Measurements from ENCODE around the gene HTR3A.
A peak's percentile ranks its signal among the peaks of the same experiment; 100 is the strongest.

Gene HTR3A

GRCh38 chr11:114019046-114019445 is 44.1 kb downstream of the HTR3A start:
- DNase-seq (ENCODE audit: low read depth) = no peak

- no peak for DNase-seq (ENCODE audit: low read depth)
Observed at GRCh38 chr11:114019574-114019973, 44.7 kb downstream of the HTR3A start.

DNA sequence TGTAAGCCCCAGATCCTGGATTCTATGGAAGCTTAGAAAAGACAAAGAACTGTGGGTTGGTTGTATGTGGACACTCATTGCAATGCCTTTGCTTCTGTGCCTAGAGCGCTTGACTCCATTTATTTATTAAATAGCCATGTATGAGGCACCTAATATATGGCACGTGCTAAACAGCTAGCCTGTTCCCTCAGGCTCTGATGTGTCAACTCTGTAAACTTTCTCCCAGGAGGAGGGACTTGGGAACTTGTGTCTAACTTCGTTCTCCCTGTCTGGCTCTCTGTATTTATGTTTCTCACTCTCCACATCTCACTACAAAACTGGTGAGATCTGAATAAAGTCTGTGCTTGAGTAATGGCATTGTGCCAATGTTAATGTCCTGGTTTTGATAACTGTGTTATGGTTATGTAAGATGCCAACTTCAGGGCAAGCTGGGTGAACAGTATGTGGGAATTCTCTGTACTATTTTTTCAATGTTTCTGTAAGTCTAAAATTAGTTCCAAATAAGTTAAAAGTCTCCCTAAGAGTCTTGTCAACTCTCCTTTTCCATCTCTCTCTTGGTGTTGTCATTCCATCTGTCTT is 50.5 kb downstream of the HTR3A start:
- DNase-seq (ENCODE audit: low read depth) = no peak

GRCh38 chr11:114026355-114026754 is 51.4 kb downstream of the HTR3A start:
- no peak for DNase-seq (ENCODE audit: low read depth)

GRCh38 chr11:114027391-114027790 is 52.5 kb downstream of the HTR3A start:
- DNase-seq (ENCODE audit: low read depth) = no peak

GRCh38 chr11:114027926-114028325 is 53.0 kb downstream of the HTR3A start:
- no peak for DNase-seq (ENCODE audit: low read depth)

DNA sequence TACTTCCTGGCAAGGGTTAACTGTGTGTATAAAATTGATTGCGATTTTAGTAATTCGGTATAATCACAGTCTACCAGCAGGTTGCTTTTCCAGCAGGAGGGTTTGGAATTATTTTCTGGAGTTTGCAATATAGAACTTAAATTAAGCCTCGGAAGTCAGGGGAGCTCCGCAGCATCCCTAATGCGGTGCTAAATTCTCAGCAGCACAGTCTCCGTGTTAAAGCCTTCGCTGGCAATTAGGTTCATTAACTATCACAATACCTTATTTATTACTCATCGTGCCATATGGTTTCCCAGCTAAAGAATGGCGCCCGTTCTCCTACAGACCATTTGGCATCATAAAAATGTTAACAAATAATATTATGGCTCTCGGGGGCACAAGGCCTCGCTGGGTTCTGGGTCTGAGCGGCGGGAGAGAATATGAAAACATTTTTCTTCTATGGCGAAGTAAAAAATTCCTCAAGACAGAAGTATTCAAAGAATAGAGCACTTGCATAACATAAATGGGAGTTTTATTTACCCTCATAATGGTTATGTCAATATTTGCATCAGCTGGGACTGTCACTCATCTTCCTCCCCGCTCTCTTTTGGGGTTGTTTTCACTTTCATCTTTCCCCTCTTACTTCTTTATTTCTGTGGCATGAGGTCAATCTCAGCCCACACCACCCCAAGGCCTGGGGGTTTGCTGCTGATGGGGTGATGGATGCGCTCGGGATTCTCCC is 56.5 kb downstream of the HTR3A start:
- DNase-seq (ENCODE audit: low read depth) = no peak

GRCh38 chr11:114031967-114032320 is 57.0 kb downstream of the HTR3A start:
- no peak for DNase-seq (ENCODE audit: low read depth)

- DNase-seq (ENCODE audit: low read depth) = no peak
Observed at GRCh38 chr11:114033066-114033465, 58.2 kb downstream of the HTR3A start.

GRCh38 chr11:114033572-114033971 is 58.7 kb downstream of the HTR3A start:
- DNase-seq (ENCODE audit: low read depth) = no peak

- DNase-seq (ENCODE audit: low read depth) = no peak
Observed at GRCh38 chr11:114034956-114035355, 60.0 kb downstream of the HTR3A start.

DNA sequence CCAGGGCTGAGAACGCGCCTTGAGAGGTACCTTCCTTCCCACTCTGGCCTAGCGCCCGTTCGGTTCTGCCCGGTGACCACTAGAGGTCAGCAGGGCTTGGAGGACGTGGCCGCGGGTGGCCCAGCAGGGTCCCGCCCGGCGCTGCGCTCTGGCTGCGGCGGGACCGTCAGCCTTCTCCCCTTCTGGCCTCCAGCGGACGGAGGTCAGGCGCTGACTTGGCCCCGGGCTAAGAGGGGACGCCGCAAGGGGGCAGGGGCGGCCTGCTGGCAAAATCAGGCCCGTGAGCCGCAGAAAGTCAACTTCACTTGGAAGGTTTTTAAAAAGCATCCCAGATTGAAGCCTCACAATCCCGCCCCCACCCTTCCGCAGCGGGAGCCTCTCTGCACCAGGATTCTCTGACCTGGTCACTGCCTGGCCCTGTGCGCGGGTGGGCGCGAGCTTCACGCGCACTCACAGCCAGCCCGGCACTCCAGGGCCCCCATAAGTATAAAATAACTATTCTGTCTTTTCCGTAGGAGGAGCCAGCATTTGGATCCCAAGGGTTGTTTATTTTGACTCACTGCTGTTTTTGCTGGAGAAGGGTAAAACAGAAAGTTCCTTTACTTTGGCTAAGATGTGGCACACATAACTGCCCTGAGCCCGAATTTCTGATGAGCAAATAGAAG is 61.4 kb downstream of the HTR3A start:
- DNase-seq (ENCODE audit: low read depth) = peak; percentile 35

GRCh38 chr11:114036958-114037357 is 62.0 kb downstream of the HTR3A start:
- no peak for DNase-seq (ENCODE audit: low read depth)

DNA sequence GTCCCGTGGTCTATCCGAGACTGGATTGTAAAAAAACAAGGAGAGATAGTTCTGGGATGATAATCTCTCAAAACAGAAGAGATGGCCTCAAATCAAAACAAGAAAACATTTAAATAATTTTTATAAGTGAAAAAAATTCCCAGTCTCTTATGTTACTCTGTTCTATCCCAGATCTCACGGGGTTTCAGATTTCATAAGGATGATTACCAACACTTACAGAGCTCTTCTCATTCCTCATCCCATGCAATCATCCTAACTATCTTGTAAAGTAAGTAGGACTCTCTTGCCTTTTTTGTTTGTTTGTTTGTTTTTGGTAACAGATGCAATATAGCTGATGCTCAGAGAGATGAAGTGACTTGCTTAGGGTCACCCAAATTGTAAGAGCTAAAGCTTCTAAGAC is 64.6 kb downstream of the HTR3A start:
- no peak for DNase-seq (ENCODE audit: low read depth)
